ENCODE results near the gene SPEM2.

Gene SPEM2

DNA sequence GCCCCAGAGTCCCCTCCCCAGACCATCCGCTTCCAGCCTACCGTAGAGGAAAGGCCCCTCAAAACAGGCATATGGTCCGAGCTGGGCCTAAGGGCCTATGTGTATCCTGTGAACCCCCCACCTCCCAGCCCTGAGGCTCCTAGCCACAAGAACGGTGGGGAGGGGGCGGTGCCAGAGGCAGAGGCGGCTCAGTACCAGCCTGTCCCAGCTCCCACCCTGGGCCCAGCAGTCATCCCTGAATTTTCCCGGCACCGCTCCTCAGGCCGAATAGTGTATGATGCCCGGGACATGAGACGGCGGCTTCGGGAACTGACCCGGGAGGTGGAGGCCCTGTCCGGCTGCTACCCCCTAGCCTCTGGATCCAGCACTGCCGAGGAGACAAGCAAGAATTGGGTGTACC, 4.2 kb upstream of the SPEM2 start:
- DNase-seq (ENCODE audit: low spot score) = no peak

DNA sequence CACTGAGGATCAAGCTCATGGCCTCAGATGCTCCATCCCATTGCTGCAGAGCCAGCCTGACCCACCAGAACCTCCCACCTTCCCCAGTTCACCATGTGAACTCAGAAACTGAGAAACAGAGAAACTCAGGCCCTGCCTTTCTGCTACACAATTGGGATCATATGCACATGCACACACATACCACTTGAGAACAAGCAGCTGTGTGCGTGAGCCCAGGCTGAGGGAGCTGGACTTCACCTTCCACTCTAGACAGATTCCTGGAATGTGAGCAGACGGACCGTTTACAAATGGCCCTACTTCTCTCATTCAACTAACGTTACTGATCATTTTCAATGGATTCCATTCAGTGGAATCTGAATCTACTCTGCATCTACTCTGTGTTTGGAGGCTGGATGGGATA, 1.7 kb upstream of the SPEM2 start:
- DNase-seq (ENCODE audit: low spot score) = no peak

DNA sequence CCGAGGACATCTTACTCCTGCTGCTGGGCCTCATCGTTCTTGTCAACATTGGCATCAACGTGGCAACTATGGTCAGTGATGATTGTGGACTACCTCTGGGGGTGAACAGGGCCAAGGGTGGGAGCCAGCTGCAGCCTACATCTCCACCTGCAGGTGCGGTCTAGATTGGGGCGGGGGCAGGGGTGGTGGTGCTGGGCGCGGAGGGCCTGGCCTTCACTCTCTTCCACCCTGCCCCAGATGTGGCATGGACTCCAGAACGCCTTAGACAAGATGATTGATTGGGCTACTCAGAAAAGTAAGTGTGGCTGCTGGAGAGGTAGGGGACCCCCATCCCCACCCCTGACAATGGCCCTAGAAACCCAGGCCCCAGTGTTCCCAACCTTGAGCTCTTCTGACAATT, 340 bp downstream of the SPEM2 start:
- DNase-seq (ENCODE audit: low spot score) = no peak

DNA sequence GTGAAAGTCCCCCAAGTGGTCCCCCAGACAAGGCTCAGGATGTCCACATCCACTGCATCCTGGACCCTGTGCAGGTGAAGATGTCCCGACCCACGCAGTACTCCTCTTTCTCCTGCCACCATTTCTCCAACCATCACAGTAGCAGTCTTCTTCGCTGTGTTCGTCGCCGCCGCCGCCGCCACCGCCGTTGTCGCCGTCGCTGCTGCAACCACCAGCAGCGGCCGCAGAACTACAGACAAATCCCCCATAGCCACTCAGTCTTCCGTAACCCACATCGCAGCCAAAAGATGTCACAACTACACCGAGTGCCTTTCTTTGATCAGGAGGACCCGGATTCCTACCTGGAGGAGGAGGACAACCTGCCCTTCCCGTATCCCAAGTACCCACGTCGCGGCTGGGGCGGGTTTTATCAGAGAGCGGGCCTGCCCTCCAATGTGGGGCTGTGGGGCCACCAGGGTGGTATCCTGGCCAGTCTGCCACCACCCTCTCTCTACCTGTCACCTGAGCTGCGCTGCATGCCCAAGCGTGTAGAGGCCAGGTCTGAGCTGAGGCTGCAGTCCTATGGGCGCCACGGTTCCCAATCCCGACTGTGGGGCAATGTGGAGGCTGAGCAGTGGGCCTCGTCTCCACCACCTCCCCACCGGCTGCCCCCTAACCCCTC, 917 bp downstream of the SPEM2 start:
- no peak for DNase-seq (ENCODE audit: low spot score)

DNA sequence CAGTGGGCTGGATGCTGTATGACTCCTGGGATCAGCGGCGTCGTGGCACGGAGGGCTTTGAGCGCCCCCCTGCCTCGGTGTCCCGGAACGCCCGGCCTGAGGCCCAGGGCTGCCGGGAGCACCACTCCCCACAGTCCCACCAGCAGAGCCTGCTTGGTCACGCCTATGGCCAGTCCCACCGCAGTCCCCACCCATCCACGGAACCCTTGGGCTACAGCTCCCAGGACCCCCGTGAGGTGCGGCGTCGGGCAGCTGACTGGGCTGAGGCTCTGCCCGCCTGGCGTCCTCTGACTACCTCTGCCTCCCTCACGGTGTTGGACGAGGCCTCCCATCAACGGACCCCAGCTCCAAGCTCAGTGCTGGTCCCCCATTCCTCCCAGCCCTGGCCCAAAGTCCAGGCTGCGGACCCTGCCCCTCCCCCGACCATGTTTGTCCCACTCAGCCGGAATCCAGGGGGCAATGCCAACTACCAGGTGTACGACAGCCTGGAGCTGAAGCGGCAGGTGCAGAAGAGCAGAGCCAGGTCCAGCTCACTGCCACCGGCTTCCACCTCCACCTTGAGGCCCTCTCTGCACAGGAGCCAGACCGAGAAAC, 1.6 kb downstream of the SPEM2 start:
- DNase-seq (ENCODE audit: low spot score) = no peak

DNA sequence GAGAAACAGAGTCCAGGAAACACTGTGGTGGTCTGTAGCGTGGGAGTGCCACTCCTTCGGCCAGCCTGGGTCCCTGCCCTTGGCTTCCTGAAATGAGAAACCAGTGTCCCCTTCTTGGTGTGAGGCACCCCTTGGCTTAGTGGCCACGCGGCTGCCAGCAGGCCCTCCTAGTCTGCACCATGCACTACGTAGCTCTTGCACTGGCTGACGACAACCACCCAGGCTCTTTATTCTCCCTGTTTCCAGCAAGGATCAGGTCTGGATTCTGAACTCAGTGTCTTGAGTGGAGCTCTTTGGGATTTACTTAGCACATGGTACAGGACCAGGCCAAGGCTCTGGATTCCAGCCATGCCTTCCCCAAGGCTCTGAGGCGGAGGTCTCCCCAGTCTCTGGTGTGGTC, 2.1 kb downstream of the SPEM2 start:
- DNase-seq (ENCODE audit: low spot score) = no peak

DNA sequence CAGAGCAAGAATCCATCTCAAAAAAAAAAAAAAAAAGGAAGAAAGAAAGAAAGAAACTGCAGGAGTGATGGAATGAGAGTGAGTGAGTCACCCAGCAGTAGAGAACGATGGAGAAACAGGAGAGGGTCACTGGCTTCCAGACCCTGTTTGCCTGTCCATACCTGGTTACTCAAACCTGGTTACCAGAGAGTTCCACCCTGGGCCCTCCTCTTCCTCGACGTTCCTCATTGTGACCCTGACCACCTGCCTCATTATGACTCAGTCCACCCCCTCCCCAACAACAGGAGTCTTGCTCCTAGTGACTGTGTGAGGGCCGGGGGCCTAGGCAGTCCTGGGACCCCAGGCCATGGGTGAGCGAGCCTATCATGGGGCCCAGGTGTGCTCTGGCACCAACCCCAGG, 3.1 kb downstream of the SPEM2 start, which contains the start of gene SPEM3:
TSS of gene SPEM3 (plus strand) at position 301 of the 400 bp plus-strand sequence. CDS start at position 347, 46 bp downstream.
- DNase-seq (ENCODE audit: low spot score) = no peak

DNA sequence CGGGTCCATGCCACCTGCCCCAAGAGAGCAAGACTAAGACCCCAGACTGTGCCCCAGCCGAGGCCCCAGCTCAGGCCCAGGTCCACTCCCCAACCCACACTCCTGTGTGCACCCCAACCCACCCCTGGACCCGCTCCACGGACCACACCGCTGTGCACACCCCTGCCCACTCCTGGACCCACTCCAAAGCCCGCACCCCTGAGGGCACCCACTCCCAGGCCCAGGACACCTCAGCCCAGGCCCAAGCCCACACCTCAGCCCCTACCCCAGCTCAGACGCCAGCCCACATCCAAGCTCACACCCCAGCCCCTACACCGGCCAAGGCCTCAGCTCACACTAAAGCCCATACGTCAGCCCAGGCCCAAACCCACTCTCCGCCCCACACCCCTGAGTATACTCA, 4.3 kb downstream of the SPEM2 start:
- no peak for DNase-seq (ENCODE audit: low spot score)

DNA sequence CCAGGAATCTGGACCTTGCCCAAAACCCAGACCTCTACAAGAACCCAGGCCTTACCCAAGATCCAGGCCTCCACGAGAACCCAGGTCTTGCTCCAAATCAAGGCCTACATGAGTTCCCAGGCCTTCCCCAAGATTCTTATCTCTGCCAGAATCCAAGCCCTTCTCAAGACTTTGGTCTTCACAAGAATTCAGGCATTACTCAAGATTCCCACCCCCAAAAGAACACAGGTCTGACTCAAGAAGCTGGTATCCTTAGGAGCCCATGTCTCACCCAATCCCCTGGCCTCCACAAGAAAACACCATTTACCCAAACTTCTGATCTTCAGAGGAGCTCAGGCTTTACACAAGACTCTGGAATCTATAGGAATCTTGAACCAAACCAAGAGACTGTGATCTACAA, 5.8 kb downstream of the SPEM2 start:
- DNase-seq (ENCODE audit: low spot score) = no peak

DNA sequence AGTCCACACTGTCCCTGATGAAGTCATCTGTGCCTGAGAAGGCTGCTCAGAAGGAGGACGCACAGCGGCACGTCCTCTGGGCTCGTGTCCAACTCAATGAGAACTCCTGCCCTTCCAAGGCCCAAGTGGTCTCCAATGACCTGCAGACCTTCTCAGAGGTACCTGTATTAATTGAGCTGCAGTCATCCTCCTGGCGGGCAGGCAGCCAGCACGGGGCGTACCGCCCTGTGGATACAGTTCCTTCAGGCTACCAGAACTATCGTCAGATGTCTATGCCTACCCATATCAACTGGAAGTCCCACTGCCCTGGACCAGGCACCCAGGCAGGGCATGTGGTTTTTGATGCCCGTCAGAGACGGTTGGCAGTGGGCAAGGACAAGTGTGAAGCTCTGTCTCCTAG, 6.9 kb downstream of the SPEM2 start:
- DNase-seq (ENCODE audit: low spot score) = no peak

DNA sequence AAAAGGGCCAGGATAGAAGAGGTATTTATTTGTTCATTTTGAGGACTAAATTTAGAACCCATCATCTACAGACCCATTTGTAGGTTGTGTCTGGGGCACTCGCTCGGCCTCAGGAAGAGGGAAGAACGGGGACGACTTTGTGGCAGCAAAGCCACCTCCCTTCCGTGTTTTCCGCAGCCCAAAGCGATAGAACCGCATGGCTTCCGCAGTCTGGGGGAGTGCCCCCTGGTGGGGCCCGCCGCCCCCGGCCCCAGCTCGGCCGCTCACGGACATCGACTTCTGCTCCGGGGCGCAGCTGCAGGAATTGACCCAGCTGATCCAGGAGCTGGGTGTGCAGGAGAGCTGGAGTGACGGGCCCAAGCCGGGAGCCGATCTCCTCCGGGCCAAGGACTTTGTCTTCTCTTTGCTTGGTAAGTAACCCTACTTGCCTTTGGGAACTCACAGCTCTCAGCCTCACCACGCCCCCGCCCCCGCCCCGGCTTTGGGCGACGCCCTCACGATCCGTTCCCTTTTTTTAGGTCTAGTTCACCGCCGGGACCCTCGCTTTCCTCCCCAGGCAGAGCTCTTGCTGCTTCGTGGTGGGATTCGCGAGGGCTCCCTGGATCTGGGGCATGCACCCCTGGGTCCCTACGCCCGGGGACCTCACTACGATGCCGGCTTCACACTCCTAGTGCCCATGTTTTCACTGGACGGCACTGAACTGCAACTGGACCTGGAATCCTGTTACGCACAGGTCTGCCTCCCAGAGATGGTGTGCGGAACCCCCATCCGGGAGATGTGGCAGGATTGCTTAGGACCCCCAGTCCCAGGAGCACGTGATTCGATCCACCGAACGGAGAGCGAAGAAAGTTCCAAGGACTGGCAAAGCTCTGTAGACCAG, 10.5 kb downstream of the SPEM2 start:
- DNase-seq (ENCODE audit: low spot score) = no peak

DNA sequence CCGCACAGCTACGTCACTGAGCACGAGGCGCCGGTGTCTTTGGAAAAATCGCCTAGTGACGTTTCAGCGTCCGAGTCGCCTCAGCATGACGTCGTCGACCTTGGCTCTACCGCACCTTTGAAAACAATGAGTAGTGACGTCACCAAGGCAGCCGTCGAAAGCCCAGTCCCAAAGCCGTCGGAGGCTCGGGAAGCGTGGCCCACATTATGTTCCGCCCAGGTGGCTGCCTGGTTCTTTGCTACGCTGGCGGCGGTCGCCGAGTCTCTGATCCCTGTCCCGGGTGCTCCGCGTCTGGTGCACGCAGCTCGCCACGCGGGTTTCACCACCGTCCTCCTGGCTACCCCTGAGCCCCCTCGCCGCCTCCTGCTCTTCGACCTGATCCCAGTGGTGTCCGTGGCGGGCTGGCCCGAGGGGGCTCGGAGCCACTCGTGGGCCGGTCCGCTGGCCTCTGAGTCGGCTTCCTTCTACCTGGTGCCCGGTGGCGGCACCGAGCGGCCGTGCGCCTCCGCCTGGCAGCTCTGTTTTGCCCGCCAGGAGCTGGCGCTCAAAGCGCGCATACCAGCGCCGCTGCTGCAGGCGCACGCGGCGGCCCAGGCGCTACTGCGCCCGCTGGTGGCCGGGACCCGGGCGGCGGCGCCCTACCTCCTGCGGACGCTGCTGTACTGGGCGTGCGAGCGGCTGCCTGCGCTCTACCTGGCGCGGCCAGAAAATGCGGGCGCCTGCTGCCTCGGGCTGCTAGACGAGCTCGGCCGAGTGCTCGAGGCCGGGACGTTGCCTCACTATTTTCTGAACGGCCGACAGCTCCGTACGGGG, 11.3 kb downstream of the SPEM2 start:
- DNase-seq (ENCODE audit: low spot score) = peak; percentile 80

DNA sequence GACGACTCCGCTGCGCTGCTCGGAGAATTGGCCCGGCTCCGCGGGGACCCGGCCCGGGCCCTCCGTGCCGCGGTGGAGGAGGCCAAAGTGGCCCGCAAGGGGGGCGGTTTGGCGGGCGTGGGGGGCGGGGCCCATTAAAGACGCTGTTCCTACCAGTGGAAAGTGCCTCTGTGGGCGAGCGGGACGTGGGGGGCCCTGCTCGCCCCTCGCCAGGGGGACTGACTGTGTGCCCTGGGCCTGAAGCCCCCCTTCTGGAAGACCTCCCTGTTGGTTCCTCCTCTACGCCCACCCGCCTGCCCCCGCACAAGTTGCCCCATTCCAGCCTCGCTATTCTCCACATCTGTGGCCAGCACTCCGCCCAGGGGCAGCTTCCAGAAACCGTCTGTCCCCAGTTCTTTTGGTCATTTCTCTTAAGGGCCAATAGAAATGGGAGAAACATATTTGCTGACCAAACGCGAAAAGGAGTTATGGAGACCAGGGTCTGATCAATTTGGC, 12.0 kb downstream of the SPEM2 start:
- DNase-seq (ENCODE audit: low spot score) = no peak

DNA sequence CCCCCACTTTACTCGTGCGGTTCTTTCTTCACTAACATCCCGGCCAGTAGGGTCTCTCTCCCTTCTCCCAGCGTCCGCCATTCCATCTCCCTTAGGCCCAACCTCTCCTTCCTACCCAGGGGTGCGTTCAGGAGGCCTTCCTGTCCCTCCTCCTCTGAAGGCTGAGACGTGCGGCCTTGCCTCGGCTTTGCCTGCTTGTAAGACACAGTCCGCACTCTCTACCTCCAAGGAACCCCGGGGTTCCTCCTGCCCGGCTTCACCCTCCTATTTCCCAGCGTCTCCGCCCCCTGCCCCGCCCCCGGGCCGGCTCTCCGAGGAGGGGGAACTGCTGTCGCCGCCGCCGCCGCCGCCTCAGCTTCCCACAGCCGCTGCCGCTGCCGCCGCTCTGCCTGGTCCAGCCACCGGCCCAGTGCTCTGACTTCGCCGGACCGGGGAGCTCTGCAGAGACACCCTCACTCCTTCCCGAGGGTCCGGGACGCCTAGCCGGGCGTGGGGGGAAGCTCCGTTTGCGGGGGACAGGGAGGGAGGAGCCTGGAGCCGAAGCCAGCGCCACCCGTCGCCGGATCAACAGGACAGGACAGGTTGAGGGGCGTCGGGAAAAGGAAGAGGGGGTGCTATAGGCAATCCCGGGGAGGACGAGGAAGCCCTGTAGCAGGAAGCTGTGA, 12.7 kb downstream of the SPEM2 start:
- peak; percentile 60 for DNase-seq (ENCODE audit: low spot score)

DNA sequence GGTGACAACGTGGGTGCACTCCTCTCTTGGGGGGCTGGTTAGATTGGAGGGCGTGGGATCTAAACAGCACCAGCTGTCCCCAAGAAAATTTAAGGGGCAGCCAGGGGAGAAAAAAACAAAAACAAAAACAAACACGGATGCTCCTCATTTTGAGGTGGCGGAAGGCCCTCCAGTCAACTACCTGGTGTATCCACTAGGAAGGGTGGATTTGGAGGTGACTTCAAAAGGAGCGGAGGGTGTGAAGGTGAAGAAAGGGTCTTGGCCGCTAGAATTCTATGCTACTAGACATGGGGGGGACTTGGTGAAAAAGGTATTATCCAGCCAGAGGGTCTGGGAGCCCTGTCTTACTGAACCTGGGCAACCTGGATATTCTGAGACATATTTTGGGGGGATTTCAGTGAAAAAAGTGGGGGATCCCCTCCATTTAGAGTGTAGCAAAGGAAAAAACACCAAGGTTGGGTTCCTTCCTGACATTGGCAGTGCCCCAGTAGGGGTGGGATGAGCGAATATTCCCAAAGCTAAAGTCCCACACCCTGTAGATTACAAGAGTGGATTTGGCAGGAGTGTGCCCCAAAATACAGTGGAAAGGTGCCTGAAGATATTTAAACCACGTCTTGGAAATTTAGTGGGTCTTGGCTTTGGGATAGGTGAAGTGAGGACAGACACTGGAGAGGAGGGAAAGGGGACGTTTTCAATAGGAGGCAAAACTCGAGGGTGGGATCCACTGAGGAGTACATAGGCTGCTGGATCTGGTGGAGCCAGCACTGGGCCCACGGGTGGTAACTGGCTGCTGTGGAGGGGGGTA, 13.4 kb downstream of the SPEM2 start:
- no peak for DNase-seq (ENCODE audit: low spot score)

DNA sequence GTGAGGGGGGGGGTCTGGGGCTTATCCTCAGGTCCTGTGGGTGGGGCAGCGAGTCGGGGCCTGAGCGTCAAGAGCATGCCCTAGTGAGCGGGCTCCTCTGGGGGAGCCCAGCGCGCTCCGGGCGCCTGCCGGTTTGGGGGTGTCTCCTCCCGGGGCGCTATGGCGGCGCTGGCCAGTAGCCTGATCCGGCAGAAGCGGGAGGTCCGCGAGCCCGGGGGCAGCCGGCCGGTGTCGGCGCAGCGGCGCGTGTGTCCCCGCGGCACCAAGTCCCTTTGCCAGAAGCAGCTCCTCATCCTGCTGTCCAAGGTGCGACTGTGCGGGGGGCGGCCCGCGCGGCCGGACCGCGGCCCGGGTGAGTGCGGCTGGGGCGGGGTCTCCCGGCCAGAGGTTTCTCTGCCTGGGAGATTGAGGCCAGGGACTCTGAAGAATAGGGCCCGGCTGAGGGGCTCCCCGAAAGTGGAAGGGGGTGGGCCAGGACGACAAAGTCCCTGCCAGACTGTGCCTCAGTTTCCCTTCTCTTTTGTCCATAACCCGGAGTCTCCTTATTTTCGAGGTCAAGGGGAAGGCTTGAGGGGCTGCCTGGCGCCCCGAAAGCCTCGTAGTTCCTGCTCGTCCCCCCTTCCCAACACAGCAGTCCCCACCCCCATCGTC, 14.2 kb downstream of the SPEM2 start, which contains the start of gene FGF11:
TSS of gene FGF11 (plus strand) at position 51 of the 651 bp plus-strand sequence. CDS start at position 160, 109 bp downstream.
- DNase-seq (ENCODE audit: low spot score) = no peak

DNA sequence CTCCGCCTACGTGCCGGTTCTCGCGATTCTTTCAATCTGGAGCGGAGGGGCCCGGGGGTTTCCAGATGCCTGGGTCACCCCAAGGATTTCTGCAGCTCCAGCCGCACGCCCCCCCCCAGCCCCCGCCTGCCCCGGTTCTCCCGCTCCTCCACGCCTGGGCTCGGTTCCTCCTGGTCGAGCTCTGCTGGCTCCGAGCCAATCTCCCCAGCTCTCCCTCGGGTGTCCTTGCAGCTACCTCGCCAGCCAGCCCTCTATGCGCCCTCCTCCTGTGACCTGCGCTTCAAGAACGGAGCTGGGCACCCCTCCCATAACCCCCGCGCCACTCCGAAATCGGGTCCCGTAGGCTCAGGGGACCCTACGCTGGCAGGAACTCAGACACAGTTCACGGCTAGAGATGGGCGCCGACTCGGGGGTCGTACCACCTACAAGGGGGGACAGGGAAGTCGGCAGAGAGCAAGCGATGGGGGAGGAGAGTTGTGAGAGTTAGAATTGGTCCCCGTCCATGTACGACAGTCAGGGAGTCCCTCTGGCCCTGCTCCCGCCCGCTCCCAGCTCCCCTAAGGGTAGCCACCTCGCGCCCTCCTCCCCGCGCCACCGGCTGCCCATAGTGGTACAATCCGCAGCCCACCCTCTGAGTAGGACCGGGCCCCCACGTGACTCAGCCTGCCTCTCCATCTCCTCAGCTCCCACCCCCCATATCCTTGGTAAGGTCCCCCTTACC, 14.9 kb downstream of the SPEM2 start:
- peak; percentile 81 for DNase-seq (ENCODE audit: low spot score)

DNA sequence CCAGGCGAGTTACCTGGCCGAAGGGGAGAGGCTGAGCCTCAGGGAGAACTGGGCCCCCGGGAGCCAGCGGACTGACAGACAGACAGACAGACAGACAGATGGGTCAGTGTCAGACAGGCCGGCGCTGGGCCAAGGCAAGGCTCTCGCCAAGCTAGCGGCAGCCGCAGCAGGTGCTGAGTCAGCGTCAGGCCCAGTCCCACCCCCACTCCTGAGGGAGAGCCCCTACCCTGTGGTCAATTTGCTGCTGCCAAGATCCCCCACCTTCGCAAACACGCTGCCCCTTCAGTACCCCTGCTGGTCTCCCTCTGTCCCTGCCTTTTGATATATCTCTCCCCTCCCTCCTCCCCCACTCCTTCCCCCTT, 15.4 kb downstream of the SPEM2 start:
- DNase-seq (ENCODE audit: low spot score) = peak; percentile 49

DNA sequence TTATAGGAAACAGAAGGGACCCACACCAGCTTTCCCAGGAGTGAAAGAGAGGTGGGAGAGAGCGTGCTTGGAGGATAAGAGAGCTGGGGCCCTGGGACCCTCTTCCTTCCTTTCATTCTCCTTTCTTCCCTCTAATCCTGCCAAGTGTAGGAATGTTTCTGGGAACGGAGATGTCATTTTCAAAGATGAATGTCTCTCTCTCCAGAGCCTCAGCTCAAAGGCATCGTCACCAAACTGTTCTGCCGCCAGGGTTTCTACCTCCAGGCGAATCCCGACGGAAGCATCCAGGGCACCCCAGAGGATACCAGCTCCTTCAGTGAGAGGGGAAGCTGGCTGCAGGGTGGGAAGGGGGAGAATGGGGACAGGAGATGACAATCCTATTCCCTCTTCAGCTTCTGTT, 15.8 kb downstream of the SPEM2 start:
- DNase-seq (ENCODE audit: low spot score) = no peak
